ENCODE results near the gene NCKAP5.

GRCh38 chr2:132740081-132740720, 828.1 kb downstream of the NCKAP5 start:
- TF ChIP-seq, protein P1, sequence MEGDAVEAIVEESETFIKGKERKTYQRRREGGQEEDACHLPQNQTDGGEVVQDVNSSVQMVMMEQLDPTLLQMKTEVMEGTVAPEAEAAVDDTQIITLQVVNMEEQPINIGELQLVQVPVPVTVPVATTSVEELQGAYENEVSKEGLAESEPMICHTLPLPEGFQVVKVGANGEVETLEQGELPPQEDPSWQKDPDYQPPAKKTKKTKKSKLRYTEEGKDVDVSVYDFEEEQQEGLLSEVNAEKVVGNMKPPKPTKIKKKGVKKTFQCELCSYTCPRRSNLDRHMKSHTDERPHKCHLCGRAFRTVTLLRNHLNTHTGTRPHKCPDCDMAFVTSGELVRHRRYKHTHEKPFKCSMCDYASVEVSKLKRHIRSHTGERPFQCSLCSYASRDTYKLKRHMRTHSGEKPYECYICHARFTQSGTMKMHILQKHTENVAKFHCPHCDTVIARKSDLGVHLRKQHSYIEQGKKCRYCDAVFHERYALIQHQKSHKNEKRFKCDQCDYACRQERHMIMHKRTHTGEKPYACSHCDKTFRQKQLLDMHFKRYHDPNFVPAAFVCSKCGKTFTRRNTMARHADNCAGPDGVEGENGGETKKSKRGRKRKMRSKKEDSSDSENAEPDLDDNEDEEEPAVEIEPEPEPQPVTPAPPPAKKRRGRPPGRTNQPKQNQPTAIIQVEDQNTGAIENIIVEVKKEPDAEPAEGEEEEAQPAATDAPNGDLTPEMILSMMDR (IDR thresholded peaks at IDR 0.05): no peak
- no peak for TF ChIP-seq EZH2 (IDR thresholded peaks at IDR 0.05; ENCODE audit: borderline replicate concordance, insufficient read depth, low read depth, low read length, poor library complexity, severe bottlenecking)
